ENCODE measurements around the gene DPPA5. TPM values are rescaled to one million over a fixed set of nuclear protein-coding genes. Genes with fewer than 3 reads are reported as not detected.
"Not testable (repeated sequence)": the region's sequence is repeated elsewhere in the genome, so short reads cannot be mapped to it uniquely, and the experiment has no call there.

DPPA5 gene
- total and polyA plus RNA-seq, 12 donors, result not detected

GRCh38 chr6:73309785-73310502 lies 44.1 kb downstream of the DPPA5 start:
- peaks cover 0 to 22% (median 13%) of the 10 kb centered on the region in 9 donors for H3K4me1 ChIP-seq
- intact Hi-C loops (cut with DNase I), result loop anchor here in 1 of 10 donors (10.0 kb wide), 1 partner anchor 125 kb away; no protein-coding TSS in a partner anchor
- H3K36me3 ChIP-seq, result no peaks in the 10 kb centered on the region
- H3K27me3 ChIP-seq, result peaks cover 0 to 52% (median 40%) of the 10 kb centered on the region in 7 donors
- TF ChIP-seq CTCF (IDR thresholded peaks at IDR 0.05), result peak in 5 of 9 donors; percentile 9 to 42 (median 41)
- DNase-seq (peak; percentile 26 to 60), ATAC-seq (peak; percentile 80 to 96 (median 94))
- peak overlapping the region; percentile 40 to 67 (median 52) for H3K4me3 ChIP-seq
- H3K9me3 ChIP-seq, result no peaks in the 10 kb centered on the region
- peak overlapping the region in 1 of 10 donors; percentile 62 for H3K27ac ChIP-seq
- whole genome bisulfite sequencing, 2 donors, result 0 to 1% methylated on average over 59 of the region's 59 CpGs

- H3K27ac ChIP-seq, result peak overlapping the region in 1 of 10 donors; percentile 62
Observed at GRCh38 chr6:73309535-73309784, 44.6 kb downstream of the DPPA5 start.

GRCh38 chr6:73308712-73309534 lies 45.2 kb downstream of the DPPA5 start:
- ATAC-seq, result no peak
- Histone ChIP-seq H3K4me3 (peak overlapping the region in 9 of 10 donors; percentile 40 to 67 (median 55)), H3K36me3 (no peaks in the 10 kb centered on the region), H3K27me3 (peaks cover 0 to 44% (median 33%) of the 10 kb centered on the region in 7 donors), H3K4me1 (peaks cover 0 to 16% (median 13%) of the 10 kb centered on the region in 9 donors), H3K9me3 (no peaks in the 10 kb centered on the region), H3K27ac (peak overlapping the region in 1 of 10 donors; percentile 62)
- no peak for TF ChIP-seq CTCF (IDR thresholded peaks at IDR 0.05)
- intact Hi-C loops (cut with DNase I), result no loop called here
- DNase-seq, result no peak
- 76 to 81% methylated on average over 26 of the region's 26 CpGs for WGBS, 2 donors

More at GRCh38 chr6:73309535-73309784, 44.6 kb downstream of the DPPA5 start:
- WGBS, 2 donors, result 5 to 7% methylated on average over 13 of the region's 13 CpGs
- no peaks in the 10 kb centered on the region for H3K9me3 ChIP-seq
- H3K4me1 ChIP-seq, result peaks cover 0 to 17% (median 13%) of the 10 kb centered on the region in 9 donors
- H3K36me3 ChIP-seq, result no peaks in the 10 kb centered on the region
- peak overlapping the region; percentile 40 to 67 (median 52) for H3K4me3 ChIP-seq
- intact Hi-C loops (cut with DNase I), result no loop called here
- ATAC-seq (peak in 4 of 8 donors; percentile 7 to 65 (median 47)), DNase-seq (no peak)
- TF ChIP-seq CTCF (IDR thresholded peaks at IDR 0.05), result no peak
- H3K27me3 ChIP-seq, result peaks cover 0 to 47% (median 35%) of the 10 kb centered on the region in 7 donors

GRCh38 chr6:73303773-73304172 lies 50.3 kb downstream of the DPPA5 start:
- 88 to 92% methylated on average over 7 of the region's 7 CpGs for WGBS, 2 donors

More at GRCh38 chr6:73303773-73304172, 50.3 kb downstream of the DPPA5 start:
- intact Hi-C loops (cut with DNase I); H3K4me1 ChIP-seq; H3K27ac ChIP-seq; ATAC-seq; H3K4me3 ChIP-seq; DNase-seq; H3K36me3 ChIP-seq; H3K9me3 ChIP-seq: not testable (repeated sequence)
- H3K27me3 ChIP-seq, result peaks cover 0 to 33% (median 17%) of the 10 kb centered on the region in 7 donors

Other genes starting within 250 kb of the DPPA5 start
- gene KHDC1L, start 128.8 kb downstream of the DPPA5 start, total RNA-seq, result not detected
- not detected for gene KHDC1L, start 128.8 kb downstream of the DPPA5 start, polyA plus RNA-seq
- 1 to 10 TPM in 7 of 10 donors, under 1 TPM in 3; 0.57 to 2.8 (median 1.2) TPM for gene KHDC1, start 91.1 kb downstream of the DPPA5 start, total RNA-seq
- 1 to 10 TPM in 1 of 2 donors, under 1 TPM in 1; 0.51 to 1.8 TPM for gene KHDC1, start 91.1 kb downstream of the DPPA5 start, polyA plus RNA-seq
- not detected for gene KHDC3L, start 8.4 kb upstream of the DPPA5 start, total RNA-seq
- not detected for gene KHDC3L, start 8.4 kb upstream of the DPPA5 start, polyA plus RNA-seq
- not detected for gene OOEP, start 15.6 kb upstream of the DPPA5 start, total RNA-seq
- under 1 TPM in 1 of 2 donors, not detected in 1; 0.03 TPM for gene OOEP, start 15.6 kb upstream of the DPPA5 start, polyA plus RNA-seq
- under 1 TPM in 9 of 10 donors, not detected in 1; 0.09 to 0.78 (median 0.26) TPM for gene DDX43, start 40.6 kb upstream of the DPPA5 start, total RNA-seq
- under 1 TPM; 0.12 to 0.37 TPM for gene DDX43, start 40.6 kb upstream of the DPPA5 start, polyA plus RNA-seq
- 1 to 10 TPM in 7 of 10 donors, under 1 TPM in 3; 0.62 to 4.1 (median 1.1) TPM for gene CGAS, start 98.0 kb upstream of the DPPA5 start, total RNA-seq
- 1 to 10 TPM in 1 of 2 donors, under 1 TPM in 1; 0.46 to 1.0 TPM for gene CGAS, start 98.0 kb upstream of the DPPA5 start, polyA plus RNA-seq
- 10 to 100 TPM; 22.0 to 34.2 (median 28.2) TPM for gene MTO1, start 107.5 kb upstream of the DPPA5 start, total RNA-seq
- 10 to 100 TPM; 14.4 to 15.7 TPM for gene MTO1, start 107.5 kb upstream of the DPPA5 start, polyA plus RNA-seq
- gene EEF1A1, start 166.8 kb upstream of the DPPA5 start, total RNA-seq, result 1,000 to 10,000 TPM in 9 of 10 donors, 100 to 1,000 TPM in 1; 988 to 2,538 (median 1,481) TPM
- 1,000 to 10,000 TPM; 1,651 to 3,224 TPM for gene EEF1A1, start 166.8 kb upstream of the DPPA5 start, polyA plus RNA-seq

All from heart right ventricle (tissue), 16 donors.